Nephron (organoid): Measurements from ENCODE around the gene TMEM143.

ENCODE experiments used
- H3K27ac Mint-ChIP-seq, 3 experiments: 2 replicates each; pipeline ENCODE4 v1.8.0; 2020; ENCODE audit warnings: mixed read lengths in 3 of 3, mild to moderate bottlenecking in 2 of 3, moderate library complexity in 1 of 3
- H3K27me3 Mint-ChIP-seq: 2 replicates; pipeline ENCODE4 v1.8.0; 2021; ENCODE audit warnings: low read depth, mild to moderate bottlenecking, moderate library complexity, mixed read lengths
- H3K36me3 Mint-ChIP-seq: 2 replicates; pipeline ENCODE4 v1.8.0; 2020; ENCODE audit warnings: low read depth, mixed read lengths
- H3K4me1 Mint-ChIP-seq: 2 replicates; pipeline ENCODE4 v1.8.0; 2020; ENCODE audit warnings: mixed read lengths
- H3K4me3 Mint-ChIP-seq, 3 experiments: 2 replicates each; pipeline ENCODE4 v1.8.0; 2020; ENCODE audit warnings: mild to moderate bottlenecking in 3 of 3, mixed read lengths in 3 of 3, moderate library complexity in 2 of 3
- H3K9me3 Mint-ChIP-seq: 2 replicates; pipeline ENCODE4 v1.8.0; 2020; ENCODE audit warnings: mixed read lengths
- TF ChIP-seq, protein P1 (sequence below), 3 experiments: fragments of 200-600 bp; sonication (generic); IDR thresholded peaks; one replicate each; pipeline ENCODE4 v1.5.0; 2021; ENCODE audit warnings: antibody characterized with exemption in 3 of 3; ENCODE audit not compliant: unreplicated experiment in 3 of 3

Gene TMEM143

DNA sequence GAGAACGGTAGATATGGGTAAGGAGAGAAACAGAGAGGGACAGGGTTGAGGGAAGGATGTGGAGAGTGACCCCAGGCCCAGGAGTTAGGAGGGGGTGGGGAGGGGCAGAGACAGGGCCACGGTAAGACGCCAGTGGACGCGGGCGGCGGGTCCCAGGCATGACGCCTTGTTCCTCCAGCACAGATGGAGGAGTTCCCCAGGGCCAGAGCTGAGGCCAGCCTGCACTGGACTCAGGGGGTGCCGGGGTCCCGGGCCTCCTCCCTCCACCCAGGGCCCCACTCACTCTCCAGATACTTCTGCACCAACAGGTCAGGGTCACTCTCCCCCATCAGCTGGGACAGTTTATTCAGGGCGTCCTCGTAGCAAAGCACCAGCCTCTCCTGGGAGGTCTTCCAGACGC is 60.4 kb downstream of the TMEM143 start:
- no peak overlapping the region for H3K27ac Mint-ChIP-seq
- peaks cover 5% of the 10 kb centered on the region for H3K4me1 Mint-ChIP-seq
- H3K36me3 Mint-ChIP-seq, result no peaks in the 10 kb centered on the region
- TF ChIP-seq, protein P1, sequence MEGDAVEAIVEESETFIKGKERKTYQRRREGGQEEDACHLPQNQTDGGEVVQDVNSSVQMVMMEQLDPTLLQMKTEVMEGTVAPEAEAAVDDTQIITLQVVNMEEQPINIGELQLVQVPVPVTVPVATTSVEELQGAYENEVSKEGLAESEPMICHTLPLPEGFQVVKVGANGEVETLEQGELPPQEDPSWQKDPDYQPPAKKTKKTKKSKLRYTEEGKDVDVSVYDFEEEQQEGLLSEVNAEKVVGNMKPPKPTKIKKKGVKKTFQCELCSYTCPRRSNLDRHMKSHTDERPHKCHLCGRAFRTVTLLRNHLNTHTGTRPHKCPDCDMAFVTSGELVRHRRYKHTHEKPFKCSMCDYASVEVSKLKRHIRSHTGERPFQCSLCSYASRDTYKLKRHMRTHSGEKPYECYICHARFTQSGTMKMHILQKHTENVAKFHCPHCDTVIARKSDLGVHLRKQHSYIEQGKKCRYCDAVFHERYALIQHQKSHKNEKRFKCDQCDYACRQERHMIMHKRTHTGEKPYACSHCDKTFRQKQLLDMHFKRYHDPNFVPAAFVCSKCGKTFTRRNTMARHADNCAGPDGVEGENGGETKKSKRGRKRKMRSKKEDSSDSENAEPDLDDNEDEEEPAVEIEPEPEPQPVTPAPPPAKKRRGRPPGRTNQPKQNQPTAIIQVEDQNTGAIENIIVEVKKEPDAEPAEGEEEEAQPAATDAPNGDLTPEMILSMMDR (IDR thresholded peaks at IDR 0.05; ENCODE audit: unreplicated experiment in 3 of 3), result no peak
- H3K9me3 Mint-ChIP-seq, result no peaks in the 10 kb centered on the region
- no peaks in the 10 kb centered on the region for H3K27me3 Mint-ChIP-seq
- H3K4me3 Mint-ChIP-seq, result no peak overlapping the region

DNA sequence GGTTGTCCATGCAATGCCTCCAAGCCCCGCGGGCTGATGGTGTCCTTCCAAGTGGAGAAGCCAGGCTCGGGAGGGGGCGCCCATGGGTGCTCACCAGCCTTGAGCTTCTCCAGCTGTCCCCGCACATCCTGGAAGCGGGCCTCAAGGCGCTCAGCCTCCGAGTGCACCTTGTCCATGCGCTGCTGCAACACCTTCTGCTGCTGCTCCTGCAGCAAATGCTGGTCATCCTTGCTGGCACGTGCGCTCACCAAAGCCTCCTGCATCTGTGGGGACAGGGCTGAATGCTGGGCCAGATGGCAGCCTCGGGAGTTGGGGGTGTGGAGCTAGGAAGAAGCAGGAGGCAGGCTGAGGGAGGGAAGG is 61.2 kb downstream of the TMEM143 start:
- no peaks in the 10 kb centered on the region for H3K9me3 Mint-ChIP-seq
- H3K27me3 Mint-ChIP-seq, result no peaks in the 10 kb centered on the region
- no peaks in the 10 kb centered on the region for H3K36me3 Mint-ChIP-seq
- TF ChIP-seq, protein P1 (IDR thresholded peaks at IDR 0.05; ENCODE audit: unreplicated experiment in 3 of 3), result no peak
- H3K4me1 Mint-ChIP-seq, result no peaks in the 10 kb centered on the region
- H3K4me3 Mint-ChIP-seq, result no peak overlapping the region
- no peak overlapping the region for H3K27ac Mint-ChIP-seq

- H3K36me3 Mint-ChIP-seq, result no peaks in the 10 kb centered on the region
- TF ChIP-seq, protein P1 (IDR thresholded peaks at IDR 0.05; ENCODE audit: unreplicated experiment in 3 of 3), result no peak
- H3K27me3 Mint-ChIP-seq, result no peaks in the 10 kb centered on the region
- no peaks in the 10 kb centered on the region for H3K4me1 Mint-ChIP-seq
- H3K27ac Mint-ChIP-seq, result no peak overlapping the region
- H3K9me3 Mint-ChIP-seq, result no peaks in the 10 kb centered on the region
- no peak overlapping the region for H3K4me3 Mint-ChIP-seq
These were observed 61.7 kb downstream of the TMEM143 start for GRCh38 chr19:48301886-48302599.

GRCh38 chr19:48297975-48298374 is 65.8 kb downstream of the TMEM143 start:
- no peaks in the 10 kb centered on the region for H3K27me3 Mint-ChIP-seq
- no peaks in the 10 kb centered on the region for H3K4me1 Mint-ChIP-seq
- no peaks in the 10 kb centered on the region for H3K9me3 Mint-ChIP-seq
- H3K4me3 Mint-ChIP-seq, result no peak overlapping the region
- TF ChIP-seq, protein P1 (IDR thresholded peaks at IDR 0.05; ENCODE audit: unreplicated experiment in 3 of 3), result no peak
- no peaks in the 10 kb centered on the region for H3K36me3 Mint-ChIP-seq
- H3K27ac Mint-ChIP-seq, result no peak overlapping the region

DNA sequence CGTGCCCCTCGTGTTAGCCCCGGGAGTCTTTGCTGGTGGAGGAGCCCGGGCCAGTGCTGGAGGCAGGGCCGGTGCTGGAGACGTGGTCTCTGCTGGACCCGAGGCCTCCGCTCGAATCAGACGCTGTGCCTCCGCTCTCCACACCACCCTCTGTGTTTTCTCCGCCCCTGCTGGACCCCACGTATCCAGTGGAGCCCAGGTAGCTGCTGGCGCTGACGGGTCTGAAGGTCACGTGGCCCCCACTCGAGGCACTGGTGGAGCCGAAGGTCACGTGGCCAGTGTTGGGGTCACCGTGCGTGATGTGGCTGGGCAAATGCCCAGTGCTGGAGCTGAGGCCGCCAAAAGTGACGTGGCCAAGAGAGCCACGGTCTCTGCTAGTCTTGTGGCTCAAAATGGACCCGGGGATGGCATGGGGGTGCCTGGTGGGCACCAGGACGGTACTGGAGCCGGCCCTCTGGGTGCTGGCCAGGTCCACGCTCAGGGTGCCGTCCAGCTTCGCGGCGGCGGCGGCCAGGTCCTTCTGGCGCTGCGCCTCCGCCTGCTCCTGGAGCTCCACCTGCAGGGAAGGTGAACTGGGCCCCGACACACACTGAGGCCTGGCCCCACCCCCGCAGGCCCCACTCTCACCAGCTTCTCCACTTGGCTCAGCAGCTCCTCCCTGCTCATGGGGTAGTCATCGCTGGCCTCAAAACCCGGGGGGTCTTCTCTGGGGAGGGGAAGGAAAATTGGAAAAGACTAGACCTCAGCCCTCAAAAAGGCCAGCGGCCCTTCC is 66.6 kb downstream of the TMEM143 start:
- Mint-ChIP-seq H3K27me3 (no peaks in the 10 kb centered on the region), H3K4me3 (no peak overlapping the region), H3K27ac (no peak overlapping the region), H3K9me3 (no peaks in the 10 kb centered on the region), H3K36me3 (no peaks in the 10 kb centered on the region), H3K4me1 (no peaks in the 10 kb centered on the region)
- TF ChIP-seq, protein P1 (IDR thresholded peaks at IDR 0.05; ENCODE audit: unreplicated experiment in 3 of 3), result no peak
